Occipital lobe (tissue), 2 donors: ENCODE data around the gene PCDH9. TPM values are rescaled to one million over a fixed set of nuclear protein-coding genes. Genes with fewer than 3 reads are reported as not detected.

Source experiments
- DNase-seq: peaks from one replicate; lab custom pipeline; 2025; lab: John Stamatoyannopoulos, UW
- total RNA-seq: library from RNA; depleted of rRNA; stranded (reverse); fragments of >200 nt; gene quantifications from one replicate; pipeline ENCODE4 v1.2.3, GENCODE V29; 2014

Gene PCDH9
- total RNA-seq, 1 donor from 2014 or later, result 113 TPM

DNA sequence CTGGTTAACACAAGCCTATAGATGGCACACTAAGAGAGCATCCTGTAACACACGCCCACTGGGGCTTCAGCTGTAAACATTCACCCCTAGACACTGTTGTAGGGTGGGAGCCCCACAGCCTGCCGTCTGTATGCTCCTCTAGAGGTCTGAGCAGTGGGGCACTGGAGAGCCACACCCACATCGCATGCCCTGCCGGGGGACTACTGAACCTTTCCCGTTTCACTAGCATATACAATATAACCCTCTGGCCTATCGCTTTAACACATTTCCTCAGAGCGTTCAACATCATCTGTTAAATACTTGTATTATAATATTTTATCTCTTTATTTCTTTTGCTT lies 73.4 kb downstream of the PCDH9 start:
- DNase-seq, result no peak

DNA sequence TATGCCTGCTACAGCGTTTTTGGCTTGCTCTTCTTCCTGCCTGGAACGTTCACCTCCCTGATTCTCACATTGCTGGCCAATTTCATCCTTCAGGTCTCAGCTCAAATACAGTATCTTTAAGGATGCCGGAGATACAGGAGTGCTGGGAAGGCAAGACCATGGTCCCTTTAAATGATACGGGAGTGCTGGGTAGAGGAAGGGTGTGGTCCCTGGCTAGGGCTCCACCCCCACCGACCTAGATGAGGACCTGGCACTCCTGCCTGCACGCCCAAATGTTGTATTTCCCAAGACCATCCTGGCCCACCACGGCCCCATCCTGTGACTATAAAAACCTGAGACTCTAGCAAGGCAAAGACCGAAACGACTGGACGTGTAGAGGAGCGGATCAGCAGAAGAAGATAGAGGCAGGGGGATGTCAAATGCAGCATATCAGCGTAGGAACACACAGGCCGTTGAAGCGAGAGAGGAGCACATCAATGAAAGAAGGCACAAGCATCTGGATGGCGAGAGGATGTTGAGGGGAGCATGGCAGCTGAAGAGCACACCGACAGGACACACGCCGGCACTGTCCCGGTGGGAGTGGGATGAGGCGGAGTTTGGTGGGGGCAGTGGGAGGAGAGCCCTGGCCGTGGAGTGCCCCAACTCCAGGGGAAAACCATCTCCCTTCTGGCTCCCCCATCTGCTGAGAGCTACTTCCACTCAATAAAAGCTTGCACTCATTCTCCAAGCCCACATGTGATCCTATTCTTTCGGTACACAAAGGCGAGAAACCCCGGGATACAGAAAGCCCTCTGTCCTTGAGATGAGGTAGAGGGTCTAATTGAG lies 74.0 kb downstream of the PCDH9 start:
- DNase-seq, result no peak

DNA sequence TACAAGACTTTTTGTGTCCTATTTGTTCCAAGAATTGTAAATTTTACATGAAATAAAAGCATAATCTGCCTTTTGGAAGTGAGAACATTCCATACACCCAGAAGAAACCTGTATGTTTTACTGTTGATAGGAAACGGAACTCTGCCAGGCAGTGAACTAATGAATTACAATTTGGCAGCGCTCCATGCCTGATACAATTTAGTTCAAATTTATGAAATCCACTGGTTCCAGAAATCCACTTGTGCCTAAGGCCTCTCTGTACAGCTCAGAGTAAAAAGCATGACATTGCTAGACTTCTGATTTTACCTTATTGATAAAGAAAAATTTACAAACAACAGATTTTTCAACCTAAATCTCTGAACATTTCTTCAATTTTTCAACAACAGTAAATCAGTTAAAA lies 78.1 kb downstream of the PCDH9 start:
- DNase-seq, result no peak

DNA sequence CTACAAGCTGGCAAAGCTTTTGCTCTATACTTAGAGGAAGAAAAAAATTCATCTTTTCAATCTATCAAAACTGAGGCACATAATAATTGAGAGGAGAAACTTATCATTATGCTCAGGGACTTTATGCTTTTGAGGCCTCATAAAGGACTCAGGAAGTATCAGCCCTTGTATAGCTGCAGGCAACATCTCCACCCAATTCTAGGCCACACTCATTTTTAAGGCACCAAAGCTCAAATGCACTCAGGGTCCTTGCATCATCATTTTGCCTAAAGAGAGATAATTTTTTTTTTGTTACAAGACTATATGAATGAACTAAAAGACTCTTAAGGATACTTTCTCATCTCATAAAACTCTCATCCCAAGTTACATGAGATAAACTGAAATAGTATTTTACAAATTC lies 78.5 kb downstream of the PCDH9 start:
- DNase-seq, result no peak

DNA sequence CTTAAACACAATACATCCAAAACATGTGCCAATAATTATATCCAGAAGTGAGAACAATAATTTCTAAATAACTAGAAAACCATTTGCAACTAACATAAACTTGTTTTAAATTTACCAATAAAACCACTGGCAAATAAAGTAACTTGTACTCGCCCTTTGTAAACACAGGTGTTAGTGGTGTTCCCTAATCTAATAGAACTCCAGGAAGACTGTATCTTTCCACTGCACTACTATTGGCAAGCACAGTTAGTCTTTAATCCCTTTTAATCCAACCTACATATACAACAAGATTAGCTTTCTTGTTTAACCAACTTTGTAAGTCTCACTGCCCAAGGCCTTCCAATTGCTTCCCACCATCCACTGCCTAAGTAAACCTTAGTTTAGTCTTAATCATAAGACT lies 79.5 kb downstream of the PCDH9 start:
- no peak for DNase-seq

DNA sequence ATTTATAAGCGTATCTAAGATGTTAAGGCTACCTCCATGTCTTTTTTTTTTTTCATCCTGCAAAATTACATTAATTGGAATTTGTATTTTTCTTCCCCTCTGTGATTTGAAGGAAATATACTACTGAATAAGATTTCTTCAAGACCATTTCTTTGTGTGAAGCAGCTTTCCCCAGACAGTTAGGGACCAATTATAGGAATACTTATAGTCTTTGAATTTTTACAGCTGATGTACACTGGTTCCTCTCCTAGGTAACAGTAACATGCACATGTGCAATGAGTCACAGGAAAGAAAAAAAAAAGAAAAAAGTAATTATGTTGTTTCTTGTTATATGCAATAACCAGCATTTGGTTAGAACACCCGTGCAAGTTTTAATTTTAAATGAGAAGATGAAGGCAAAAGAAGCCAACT lies 82.0 kb downstream of the PCDH9 start:
- no peak for DNase-seq

DNA sequence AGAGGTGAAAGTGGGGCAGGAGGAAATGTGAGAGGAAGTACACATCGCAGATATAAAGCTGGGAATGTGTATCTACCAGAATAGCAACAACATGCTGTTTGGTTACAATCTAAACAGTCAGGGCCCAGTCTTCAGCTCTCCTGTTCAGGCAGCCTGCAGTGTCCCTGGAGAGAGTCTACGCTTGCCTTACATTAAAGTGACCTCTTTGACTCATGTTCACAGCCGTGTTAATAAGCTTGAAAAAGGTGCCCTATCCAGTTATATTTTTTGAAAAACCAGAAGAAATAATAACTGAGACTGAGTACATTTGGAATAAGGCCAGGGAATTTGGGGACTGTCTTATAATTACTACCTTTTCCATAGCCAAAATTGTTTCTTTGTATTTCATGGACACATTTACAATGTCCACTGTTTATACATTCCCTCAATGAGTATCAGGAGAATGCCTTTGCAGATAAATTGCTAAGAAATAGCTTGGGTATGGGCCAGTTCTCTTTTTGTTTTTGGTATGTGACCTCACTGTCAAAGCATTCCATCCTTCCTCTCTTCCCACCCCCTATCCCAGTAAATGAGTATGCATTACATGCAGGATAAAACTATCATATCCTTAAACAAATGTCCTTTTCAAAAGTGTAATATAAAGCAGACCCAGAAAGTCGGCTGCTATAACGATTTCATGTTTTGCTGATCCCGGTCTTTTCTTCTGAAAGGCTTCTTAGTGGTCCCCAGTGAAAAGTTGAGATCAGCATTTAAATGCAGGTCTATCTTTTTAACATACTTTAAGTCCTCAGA lies 82.6 kb downstream of the PCDH9 start:
- no peak for DNase-seq

DNA sequence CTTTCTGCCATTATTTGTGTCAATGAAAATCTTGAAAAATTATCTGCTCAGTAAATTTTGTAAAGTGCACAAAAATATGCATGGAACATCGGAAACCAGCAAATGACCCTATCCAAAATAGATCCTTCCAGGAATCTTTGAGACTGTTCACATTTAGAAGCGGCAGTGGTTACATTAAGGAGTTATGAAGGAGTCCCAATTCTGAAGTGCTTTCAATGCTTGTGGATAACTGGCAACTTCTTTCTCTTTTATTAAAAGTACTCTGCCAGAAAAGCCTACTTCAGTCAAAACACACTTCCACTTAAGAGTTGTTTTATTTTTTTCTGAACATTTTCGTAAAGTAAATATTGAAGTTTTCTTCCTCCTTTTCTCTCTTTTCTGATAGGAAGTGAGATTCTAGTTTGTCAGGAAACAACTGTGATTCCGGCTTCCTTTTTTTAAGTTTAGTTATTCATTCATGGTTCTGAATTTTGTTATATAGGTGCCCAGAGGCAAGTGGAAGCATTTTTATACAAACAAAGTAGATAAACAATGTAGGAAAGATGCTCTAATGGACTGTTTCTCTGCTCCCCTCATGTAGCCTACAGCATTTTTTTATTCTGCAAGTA lies 83.5 kb downstream of the PCDH9 start:
- no peak for DNase-seq

DNA sequence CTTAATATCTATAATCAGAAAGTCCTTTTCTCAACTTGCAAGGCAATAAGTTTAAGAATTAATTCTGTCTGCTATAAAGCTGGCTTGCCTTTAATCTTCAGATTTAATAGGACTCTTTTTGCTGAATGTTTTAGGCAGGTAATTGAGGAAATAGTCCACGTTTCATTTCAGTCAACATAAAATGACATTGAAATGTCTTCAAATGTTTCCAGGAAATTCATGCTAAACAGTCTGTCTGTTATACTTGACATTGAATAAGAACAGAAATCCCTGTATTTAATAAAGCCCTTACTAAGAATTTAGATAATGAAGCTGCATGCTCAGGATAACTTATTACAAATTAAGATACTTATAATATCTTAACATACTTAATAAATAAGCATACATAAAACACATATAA lies 84.2 kb downstream of the PCDH9 start:
- DNase-seq, result no peak

DNA sequence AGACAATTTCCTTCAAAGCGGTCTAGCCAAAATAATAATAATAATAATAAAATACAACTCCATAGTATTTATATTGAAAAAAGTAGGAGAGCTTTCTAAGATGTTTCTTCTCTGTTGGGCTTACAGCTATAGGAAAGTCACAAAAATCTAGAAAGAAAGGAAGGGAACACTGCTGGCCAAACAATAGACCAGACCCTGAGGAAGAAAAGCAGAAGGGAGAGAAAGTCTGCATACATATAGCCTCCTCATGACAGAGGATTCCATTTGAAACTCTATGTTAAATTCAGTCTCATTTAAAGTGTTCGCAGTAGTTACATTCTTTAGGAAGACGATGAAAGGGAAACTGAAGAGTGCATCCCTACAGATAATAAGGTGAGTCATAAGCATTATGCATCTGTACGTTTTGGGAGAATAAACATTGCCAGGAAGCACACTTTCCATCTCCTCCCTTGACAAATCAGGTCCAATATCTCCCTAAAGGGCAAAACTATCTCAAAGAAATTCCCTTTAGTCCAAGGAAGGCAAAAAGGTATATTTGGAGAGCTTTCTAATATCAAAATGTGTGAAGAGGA lies 86.5 kb downstream of the PCDH9 start:
- no peak for DNase-seq

DNA sequence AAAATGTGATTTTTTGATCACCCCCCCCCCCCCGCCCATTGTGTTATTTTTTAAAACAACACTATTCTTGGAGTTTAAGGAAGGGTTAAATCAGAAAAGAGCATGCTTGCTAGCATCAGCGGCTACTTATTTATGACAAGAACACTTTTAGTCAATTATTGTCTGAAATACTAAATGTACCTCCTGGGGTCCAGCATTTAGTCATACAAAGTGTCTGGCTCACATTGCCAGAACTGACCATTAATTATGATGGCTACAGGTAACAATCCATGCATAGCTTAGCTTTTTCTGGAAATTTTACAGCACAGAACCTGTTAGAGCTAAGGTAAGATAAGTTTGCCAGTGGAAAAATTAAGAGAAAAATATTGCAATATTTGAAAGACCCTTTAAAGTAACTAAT lies 90.1 kb downstream of the PCDH9 start:
- no peak for DNase-seq

DNA sequence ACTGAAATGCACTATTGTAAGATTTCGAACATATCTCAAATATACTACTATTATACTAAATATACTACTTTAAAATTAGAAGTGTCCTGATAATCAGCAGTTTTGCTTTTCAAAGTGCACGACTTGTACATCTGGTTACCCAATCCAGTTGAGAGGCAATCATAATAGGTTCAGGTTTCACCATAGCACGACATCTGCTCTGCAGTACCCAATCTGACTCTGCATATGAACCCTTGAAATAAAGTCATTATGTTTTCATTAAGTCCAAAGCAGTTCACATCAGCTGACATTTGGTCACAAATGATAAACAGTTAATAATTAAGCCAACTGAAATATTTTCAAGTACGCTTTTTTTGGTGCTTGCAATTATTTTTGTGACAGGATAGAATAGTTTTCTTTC lies 90.6 kb downstream of the PCDH9 start:
- no peak for DNase-seq

DNA sequence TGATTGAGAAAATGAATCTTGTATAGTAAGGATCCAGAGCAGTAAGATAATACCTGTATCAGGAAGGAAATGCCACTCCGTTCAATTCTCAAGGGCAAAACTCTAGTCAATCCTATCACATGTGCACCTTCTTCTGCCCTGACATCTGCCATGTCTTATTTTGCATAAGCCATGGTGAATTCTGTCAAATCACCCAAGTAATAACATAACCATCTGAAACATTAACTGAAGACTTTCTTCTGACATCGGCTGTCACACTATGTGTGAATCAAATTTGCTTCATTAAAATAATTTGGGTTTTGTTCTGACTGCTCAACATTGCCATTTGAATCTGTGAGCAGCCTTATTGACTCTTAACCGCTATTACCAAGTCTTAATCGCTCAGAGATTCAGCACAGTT lies 91.2 kb downstream of the PCDH9 start:
- no peak for DNase-seq

DNA sequence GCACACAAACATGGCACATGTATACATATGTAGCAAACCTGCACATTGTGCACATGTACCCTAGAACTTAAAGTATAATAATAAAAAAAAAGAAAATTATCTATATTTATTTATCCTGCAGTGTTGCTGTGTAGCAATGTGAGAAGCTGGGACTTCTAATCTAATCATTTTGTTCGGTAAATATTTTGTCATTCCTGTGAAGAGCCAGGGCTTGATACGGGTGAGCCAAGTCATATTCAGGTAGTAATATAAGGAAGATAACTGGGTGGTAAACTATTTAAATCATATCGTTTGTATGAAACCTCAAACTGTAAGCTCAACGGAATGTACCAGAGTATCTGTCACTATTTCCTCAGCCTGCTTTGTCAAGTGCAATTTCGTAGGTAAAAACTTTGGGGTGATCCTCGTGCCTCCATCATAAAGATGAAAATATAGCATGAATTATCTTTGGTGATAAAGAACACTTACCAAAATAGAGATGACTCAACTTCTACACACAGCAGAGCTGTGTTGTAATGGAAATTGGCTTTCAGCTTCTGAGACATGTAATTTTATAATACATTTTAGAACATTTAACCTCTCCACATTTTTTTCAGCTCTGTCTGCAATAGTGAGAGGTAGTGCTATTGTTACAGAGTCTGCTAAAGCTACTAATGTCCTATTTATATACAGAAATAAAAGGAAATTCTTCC lies 92.9 kb downstream of the PCDH9 start:
- DNase-seq, result no peak

DNA sequence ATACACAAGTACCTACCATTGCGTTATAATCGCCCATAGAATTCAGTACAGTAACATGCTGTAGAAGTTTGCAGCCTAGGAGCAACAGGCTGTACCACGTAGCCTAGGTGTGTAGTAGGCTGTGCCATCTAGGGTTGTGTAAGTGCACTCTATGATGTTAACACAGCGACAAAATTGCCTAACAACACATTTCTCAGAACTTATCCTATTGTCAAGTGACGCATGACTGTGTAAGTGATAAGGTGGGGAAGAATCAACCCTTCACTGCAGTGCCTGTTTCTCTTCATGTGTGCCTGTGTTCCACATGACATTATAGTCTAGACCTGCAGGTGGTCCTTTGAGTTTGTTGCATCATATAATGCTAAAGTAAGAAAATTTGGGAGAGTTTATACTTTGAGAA lies 94.0 kb downstream of the PCDH9 start:
- no peak for DNase-seq

DNA sequence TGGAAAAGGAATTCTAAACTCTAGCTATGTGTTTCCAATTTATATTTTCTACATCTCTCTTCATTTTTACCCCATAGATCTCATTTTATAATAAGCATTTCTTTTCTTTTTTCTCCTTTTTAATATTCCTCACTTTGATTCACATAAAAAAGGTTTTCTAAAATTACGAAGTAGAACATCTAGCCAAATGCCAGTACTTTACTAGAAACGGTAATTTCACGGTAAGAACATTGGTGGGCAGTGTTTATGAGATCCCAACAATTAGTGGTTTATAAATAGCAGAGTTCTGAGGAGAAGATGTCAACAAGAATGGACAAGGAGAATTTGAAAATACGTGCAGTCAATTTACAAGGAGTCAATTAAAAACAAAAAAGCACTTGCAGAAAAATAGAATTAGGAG lies 94.8 kb downstream of the PCDH9 start:
- no peak for DNase-seq

DNA sequence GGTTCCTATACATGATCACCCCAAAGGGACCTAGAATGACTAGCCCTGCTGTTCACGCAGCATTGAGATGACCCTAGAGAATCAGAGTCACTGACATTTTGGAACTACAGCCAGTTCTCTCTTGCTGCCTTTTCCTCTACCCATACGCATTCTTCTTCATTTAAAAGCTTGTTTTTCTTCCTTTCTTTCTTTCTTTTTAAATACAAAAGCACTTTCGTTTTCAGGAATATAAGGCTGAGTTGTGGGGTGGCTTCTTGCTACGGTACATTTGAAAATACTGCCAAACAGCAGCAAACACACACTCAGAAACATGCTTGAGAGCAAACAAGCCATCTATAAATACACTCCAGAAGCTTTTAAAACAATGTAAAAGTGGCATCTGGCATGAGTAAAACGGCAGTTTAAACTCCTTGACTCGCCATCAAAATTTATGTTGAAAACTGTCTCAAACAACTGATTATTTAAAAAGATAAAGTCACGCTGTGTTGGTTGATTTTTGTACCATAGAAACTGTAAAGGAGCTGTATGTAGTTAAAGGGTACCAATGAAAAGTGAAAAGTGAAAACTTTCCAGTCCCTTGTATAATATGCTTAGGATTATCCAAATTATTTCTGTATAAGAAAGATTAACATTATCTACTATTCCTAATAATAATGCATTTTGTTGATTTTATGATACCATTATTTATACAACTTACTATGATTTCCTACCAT lies 95.6 kb downstream of the PCDH9 start:
- DNase-seq, result no peak

DNA sequence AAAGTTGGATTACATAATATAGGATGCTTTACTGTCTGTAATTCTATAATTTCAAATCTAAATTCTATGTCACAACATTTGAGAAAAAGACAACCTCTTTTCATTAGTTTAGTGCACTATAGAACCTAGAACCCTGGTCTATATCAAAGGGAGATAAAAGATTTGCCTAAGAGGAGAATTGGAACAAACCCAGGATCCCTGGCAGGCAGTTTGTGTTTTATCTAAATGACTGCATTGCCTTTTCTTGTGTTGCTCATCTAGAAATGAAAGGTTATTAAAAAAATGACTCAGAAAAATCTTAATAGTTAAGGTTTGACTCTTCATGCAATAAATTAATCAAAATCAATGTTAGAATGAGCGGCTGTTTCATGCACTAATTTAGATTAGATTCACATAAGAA lies 96.7 kb downstream of the PCDH9 start:
- no peak for DNase-seq

DNA sequence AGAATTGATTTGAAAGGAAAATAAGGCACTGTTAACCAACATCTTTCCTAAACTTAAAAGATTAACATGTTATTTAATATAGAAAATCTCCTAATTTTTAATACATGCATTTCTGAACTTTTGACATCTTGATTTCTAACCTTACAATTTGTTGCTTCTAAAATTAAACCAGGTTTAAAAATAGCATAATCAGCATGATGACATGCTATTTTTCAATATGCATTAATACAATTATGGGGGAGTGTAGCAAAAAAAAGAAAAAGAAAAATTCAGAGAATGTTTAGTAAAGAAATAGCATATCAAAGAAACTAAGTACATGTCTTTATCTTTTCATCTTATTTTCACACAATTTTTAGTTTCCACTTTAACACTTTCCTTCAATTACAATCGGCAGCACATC lies 98.7 kb downstream of the PCDH9 start:
- no peak for DNase-seq

DNA sequence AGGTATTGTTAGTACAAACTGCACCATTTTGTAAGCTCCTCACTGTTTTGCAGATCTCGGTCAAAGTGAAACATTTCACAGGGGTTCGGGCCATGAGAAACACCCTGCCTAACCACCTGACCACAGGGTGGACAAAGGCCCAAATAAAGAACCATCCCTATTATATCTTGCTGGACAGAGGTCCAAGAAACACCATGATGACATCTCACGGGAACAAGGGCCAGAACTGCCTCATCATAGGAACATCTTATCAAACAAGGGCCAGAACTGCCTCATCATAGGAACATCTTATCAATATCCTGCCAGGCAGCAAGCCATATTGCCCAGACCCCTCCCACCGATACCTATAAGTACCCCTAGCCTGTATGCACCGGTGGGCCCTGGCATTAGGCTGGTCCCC lies 99.7 kb downstream of the PCDH9 start:
- DNase-seq, result no peak

DNA sequence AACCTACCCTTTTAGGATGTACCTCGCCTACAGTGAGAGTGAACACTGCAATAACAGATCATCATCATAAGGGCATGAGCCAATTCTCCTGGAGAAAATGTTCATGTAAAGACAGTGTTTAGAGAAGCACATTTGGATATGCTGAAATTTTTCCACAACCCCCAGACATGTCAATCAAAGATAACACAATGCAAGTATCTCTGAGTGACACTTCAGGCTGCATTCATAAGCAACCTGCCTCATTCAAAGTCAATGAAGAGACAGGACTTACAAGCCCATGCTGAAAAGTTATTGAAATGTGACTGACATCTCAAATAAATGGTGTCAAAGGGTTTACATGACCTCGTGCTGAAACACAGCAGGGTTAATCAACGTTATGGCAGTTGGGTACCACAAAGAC lies 102.0 kb downstream of the PCDH9 start:
- DNase-seq, result no peak
